ENCODE measurements around the gene TAPT1.
"Not testable (repeated sequence)": the region's sequence is repeated elsewhere in the genome, so short reads cannot be mapped to it uniquely, and the experiment has no call there.

TAPT1 gene

DNA sequence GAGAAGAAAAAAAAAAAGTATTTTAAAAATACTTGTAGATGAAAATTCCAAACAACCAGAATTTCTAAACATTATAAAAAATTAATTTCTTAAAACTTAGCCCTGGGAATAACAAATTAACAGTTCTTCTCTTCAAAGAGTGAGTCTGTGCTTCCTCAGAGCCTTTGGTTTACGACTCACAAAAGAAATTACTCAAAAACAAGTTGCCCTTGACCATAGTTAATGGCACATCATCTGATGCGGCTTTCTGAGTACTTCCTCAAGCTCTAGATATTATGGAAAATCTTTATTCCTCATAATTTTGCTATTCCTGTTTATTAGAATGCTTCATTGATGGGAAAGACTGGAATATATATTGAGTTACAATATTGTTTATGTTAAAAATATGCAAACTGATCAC lies 23.7 kb downstream of the TAPT1 start:
- Histone ChIP-seq H3K9me3 (ENCODE audit: control insufficient read depth, low read length) (no peaks in the 10 kb centered on the region), H3K27ac (ENCODE audit: insufficient read depth, low read length, poor library complexity, severe bottlenecking) (no peak overlapping the region), H3K27me3 (replicated peaks; ENCODE audit: control insufficient read depth, insufficient read depth, low read length, poor library complexity, severe bottlenecking) (no peaks in the 10 kb centered on the region), H3K4me3 (ENCODE audit: insufficient read depth, low read depth, low read length, poor library complexity, severe bottlenecking) (no peak overlapping the region), H3K4me1 (ENCODE audit: control insufficient read depth, insufficient read depth, low read length, poor library complexity, severe bottlenecking) (peaks cover 3% of the 10 kb centered on the region), H3K36me3 (ENCODE audit: control insufficient read depth, insufficient read depth, low read length) (no peaks in the 10 kb centered on the region)
- no peak for DNase-seq

DNA sequence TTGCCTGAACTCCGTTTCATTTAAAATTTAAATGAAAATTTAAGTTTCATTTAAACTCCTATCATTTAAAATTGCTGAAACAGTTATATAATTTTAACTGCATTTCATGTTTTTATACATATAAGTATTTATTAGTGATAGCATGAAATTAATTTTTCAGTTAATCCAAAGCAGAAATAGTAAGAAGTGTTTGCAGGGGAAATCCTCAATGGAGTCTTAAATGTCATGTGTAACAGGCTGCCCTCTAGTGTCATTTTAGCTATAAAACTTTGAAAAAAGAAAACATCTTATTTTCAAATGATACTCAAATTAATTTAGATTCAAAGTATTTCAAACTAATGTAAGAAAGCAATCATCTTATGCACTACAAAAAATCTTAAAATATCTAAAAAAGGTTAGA lies 27.2 kb downstream of the TAPT1 start:
- DNase-seq: no peak
- Histone ChIP-seq H3K27me3 (replicated peaks; ENCODE audit: control insufficient read depth, insufficient read depth, low read length, poor library complexity, severe bottlenecking) (no peaks in the 10 kb centered on the region), H3K36me3 (ENCODE audit: control insufficient read depth, insufficient read depth, low read length) (peaks cover 3% of the 10 kb centered on the region), H3K9me3 (ENCODE audit: control insufficient read depth, low read length) (no peaks in the 10 kb centered on the region), H3K4me3 (ENCODE audit: insufficient read depth, low read depth, low read length, poor library complexity, severe bottlenecking) (no peak overlapping the region), H3K27ac (ENCODE audit: insufficient read depth, low read length, poor library complexity, severe bottlenecking) (no peak overlapping the region), H3K4me1 (ENCODE audit: control insufficient read depth, insufficient read depth, low read length, poor library complexity, severe bottlenecking) (no peaks in the 10 kb centered on the region)

DNA sequence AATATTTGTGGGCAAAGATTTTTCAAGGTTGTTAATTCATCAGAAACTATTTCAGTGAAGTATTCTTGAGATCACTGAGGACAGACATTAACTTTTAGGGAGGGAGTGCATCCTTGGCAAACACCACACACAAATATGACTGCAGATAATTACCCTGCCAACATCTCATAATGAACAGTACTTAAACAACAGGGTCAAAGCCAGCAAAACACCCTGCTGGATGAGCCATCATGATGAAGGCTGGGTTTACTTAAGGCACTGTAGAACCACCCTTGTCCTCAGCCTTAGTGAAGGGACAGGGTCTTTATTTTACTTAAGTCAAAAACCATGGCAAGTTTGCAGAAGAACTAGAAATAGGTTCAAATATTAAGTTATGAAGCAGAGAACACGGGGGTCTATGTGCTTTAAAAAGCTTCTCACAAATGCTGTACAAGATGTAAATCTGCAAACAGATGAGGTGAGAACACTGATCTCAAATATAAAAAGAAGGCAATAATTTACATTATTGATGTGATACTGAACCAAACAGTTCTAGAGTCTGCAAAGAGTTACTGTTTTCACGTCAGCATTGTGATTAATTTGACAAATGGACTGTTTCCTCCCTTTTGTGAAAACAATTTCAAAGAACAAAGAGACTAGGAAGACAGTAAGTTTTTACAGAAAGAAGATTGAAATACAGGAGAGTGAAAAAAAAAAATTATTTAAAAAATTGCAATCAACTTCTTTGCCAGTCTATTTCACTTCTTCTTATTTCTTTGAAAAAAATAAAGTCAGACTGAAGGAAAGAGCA lies 28.2 kb downstream of the TAPT1 start:
- no peak for DNase-seq
- Histone ChIP-seq H3K4me3 (ENCODE audit: insufficient read depth, low read depth, low read length, poor library complexity, severe bottlenecking) (no peak overlapping the region), H3K27me3 (replicated peaks; ENCODE audit: control insufficient read depth, insufficient read depth, low read length, poor library complexity, severe bottlenecking) (no peaks in the 10 kb centered on the region), H3K27ac (ENCODE audit: insufficient read depth, low read length, poor library complexity, severe bottlenecking) (no peak overlapping the region), H3K4me1 (ENCODE audit: control insufficient read depth, insufficient read depth, low read length, poor library complexity, severe bottlenecking) (no peaks in the 10 kb centered on the region), H3K9me3 (ENCODE audit: control insufficient read depth, low read length) (no peaks in the 10 kb centered on the region), H3K36me3 (ENCODE audit: control insufficient read depth, insufficient read depth, low read length) (peaks cover 7% of the 10 kb centered on the region)

DNA sequence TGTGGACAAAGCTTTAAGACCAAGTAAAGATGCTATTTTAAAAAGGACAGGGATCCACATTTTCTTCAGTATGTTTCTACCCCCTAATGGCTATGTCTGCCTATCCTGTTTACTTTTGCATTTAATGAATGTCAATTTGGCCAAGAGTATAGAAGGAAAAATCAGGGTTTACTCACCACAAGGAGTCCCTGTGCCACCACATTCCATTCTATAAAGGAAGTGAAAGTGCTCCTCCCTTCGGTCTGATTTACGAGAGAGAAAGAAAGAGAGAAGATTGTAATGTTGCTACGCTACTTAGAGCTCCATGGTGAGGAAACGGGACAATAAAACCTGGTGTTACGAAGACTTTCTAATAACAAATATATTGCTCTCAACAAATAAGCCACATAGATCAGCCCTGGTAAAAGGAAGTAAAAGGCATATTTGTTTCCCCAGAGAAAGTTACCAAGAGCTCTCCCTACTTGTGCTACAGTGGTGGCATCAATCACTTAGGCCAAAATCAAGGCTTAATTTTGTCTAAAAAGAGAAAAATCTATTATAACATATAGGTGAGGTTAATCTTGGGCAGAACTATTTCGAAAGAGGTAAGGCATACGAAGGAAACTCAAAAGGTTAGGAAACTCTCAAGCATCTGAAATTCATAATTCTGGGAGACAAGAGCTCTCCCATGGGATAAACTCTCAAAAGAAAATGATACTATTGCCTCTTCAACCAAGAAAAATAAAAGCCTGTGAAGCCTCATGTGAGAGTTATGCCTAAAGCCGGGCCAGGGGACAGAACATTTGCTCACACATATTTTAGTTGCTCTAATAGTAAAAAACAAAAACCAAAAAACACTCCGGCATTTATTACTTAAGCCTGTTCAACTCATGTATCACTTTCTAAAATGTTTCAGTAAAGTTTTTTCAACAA lies 29.5 kb downstream of the TAPT1 start:
- H3K4me1 ChIP-seq (ENCODE audit: control insufficient read depth, insufficient read depth, low read length, poor library complexity, severe bottlenecking): no peaks in the 10 kb centered on the region
- no peaks in the 10 kb centered on the region for H3K9me3 ChIP-seq (ENCODE audit: control insufficient read depth, low read length)
- H3K27me3 ChIP-seq (replicated peaks; ENCODE audit: control insufficient read depth, insufficient read depth, low read length, poor library complexity, severe bottlenecking): no peaks in the 10 kb centered on the region
- no peak for DNase-seq
- no peak overlapping the region for H3K27ac ChIP-seq (ENCODE audit: insufficient read depth, low read length, poor library complexity, severe bottlenecking)
- peaks cover 7% of the 10 kb centered on the region for H3K36me3 ChIP-seq (ENCODE audit: control insufficient read depth, insufficient read depth, low read length)
- H3K4me3 ChIP-seq (ENCODE audit: insufficient read depth, low read depth, low read length, poor library complexity, severe bottlenecking): no peak overlapping the region

DNA sequence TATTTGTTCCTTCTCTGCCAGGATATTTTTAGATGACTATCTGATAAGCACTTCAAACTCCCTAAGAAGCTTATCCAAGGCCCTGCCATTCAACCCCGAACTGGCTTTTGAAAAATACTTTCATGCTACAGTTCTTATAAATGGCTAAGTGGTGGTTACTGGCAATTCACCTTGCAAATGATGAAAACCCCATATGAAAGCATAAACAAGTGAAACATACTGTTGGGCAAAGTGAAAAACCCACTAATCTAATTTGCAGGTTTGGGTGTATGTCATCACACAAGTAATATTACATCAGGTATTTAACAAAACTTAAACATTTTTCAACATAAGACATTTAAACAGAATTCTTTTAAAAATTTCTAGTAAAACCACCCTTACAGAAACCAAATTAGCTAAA lies 31.1 kb downstream of the TAPT1 start:
- no peak overlapping the region for H3K27ac ChIP-seq (ENCODE audit: insufficient read depth, low read length, poor library complexity, severe bottlenecking)
- peaks cover 18% of the 10 kb centered on the region for H3K36me3 ChIP-seq (ENCODE audit: control insufficient read depth, insufficient read depth, low read length)
- no peak for DNase-seq
- no peaks in the 10 kb centered on the region for H3K9me3 ChIP-seq (ENCODE audit: control insufficient read depth, low read length)
- H3K4me1 ChIP-seq (ENCODE audit: control insufficient read depth, insufficient read depth, low read length, poor library complexity, severe bottlenecking): no peaks in the 10 kb centered on the region
- no peaks in the 10 kb centered on the region for H3K27me3 ChIP-seq (replicated peaks; ENCODE audit: control insufficient read depth, insufficient read depth, low read length, poor library complexity, severe bottlenecking)
- H3K4me3 ChIP-seq (ENCODE audit: insufficient read depth, low read depth, low read length, poor library complexity, severe bottlenecking): no peak overlapping the region

DNA sequence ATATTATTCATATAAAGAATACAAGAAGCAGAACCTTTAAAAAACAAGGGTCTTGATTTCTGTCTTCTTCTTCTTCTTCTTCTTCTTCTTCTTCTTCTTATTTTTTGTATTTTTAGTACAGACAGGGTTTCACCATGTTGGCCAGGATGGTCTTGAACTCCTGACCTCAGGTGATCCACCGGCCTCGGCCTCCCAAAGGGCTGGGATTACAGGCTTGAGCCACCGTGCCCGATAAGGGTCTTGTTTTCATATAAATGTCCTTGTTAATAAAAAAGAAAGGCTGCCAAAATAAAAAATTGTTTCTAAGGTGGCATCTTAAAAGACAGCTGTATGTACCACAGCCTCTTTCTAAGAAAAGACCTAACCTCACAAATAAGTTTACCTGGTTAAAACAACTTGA lies 31.5 kb downstream of the TAPT1 start:
- not testable (repeated sequence) for H3K9me3 ChIP-seq (ENCODE audit: control insufficient read depth, low read length); H3K27me3 ChIP-seq (replicated peaks; ENCODE audit: control insufficient read depth, insufficient read depth, low read length, poor library complexity, severe bottlenecking); H3K4me3 ChIP-seq (ENCODE audit: insufficient read depth, low read depth, low read length, poor library complexity, severe bottlenecking); H3K27ac ChIP-seq (ENCODE audit: insufficient read depth, low read length, poor library complexity, severe bottlenecking); DNase-seq; H3K4me1 ChIP-seq (ENCODE audit: control insufficient read depth, insufficient read depth, low read length, poor library complexity, severe bottlenecking)
- H3K36me3 ChIP-seq (ENCODE audit: control insufficient read depth, insufficient read depth, low read length): peaks cover 22% of the 10 kb centered on the region

DNA sequence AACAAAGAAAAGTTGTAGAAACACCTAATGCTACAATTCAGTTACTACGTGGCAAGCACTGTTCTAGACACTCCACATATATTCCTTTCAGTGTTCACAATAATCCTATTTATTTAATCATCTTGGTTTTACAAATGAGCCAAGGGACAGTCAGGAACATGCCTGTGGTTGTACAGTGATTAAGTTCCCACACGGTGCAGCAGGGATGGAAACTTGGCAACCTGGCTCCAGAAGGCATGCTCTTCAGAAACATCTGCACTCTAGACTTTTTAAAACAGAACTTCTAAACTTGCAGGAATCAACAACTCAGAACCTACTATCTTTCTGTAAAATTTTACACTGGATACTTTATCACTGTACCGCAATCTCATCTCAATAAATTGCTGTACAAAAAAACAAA lies 32.1 kb downstream of the TAPT1 start:
- DNase-seq: no peak
- no peak overlapping the region for H3K4me3 ChIP-seq (ENCODE audit: insufficient read depth, low read depth, low read length, poor library complexity, severe bottlenecking)
- H3K9me3 ChIP-seq (ENCODE audit: control insufficient read depth, low read length): no peaks in the 10 kb centered on the region
- no peaks in the 10 kb centered on the region for H3K4me1 ChIP-seq (ENCODE audit: control insufficient read depth, insufficient read depth, low read length, poor library complexity, severe bottlenecking)
- H3K27me3 ChIP-seq (replicated peaks; ENCODE audit: control insufficient read depth, insufficient read depth, low read length, poor library complexity, severe bottlenecking): no peaks in the 10 kb centered on the region
- H3K36me3 ChIP-seq (ENCODE audit: control insufficient read depth, insufficient read depth, low read length): peaks cover 24% of the 10 kb centered on the region
- no peak overlapping the region for H3K27ac ChIP-seq (ENCODE audit: insufficient read depth, low read length, poor library complexity, severe bottlenecking)

DNA sequence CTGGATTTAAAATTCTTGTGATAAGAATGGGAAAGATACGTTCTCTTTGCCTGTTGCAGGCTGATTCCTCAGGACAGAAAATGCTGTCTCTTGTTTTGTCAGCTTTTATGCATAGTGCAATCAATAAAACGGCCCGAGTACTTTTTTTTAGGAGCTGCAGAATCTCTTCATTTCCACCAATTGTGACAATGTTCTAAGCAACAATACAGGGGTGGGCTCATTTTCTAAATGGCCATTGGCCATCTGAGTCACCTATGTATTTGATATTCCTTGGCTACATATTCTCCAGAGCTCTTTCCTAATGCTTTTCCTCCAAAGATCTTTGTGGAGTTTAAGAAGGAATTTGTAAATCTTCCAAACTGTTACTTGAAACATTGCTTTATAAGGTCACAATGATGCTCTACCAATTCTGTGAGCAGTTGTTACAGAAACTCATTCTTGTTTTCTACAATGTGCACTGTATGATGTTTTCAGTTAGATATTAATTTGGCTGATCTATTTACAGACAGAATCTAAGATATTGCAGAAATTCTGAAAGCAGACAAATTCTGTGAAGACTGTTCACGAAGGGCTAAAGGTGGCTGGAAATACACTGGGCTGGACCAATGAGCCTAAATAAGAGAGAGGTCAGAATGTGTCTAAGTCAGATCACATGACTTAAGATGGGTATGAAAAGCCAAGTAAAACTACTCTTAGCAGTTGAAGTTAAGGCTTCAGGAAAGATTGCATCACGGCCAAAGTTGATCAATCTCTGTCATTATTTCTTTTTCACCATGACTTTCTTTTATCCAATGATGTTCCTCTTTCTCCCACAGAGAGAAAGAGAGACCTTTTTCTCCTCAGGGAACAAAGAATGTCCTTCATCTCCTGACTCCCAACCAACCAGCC lies 33.4 kb downstream of the TAPT1 start:
- Histone ChIP-seq H3K9me3 (ENCODE audit: control insufficient read depth, low read length) (no peaks in the 10 kb centered on the region), H3K4me3 (ENCODE audit: insufficient read depth, low read depth, low read length, poor library complexity, severe bottlenecking) (no peak overlapping the region), H3K27me3 (replicated peaks; ENCODE audit: control insufficient read depth, insufficient read depth, low read length, poor library complexity, severe bottlenecking) (no peaks in the 10 kb centered on the region), H3K36me3 (ENCODE audit: control insufficient read depth, insufficient read depth, low read length) (peaks cover 27% of the 10 kb centered on the region), H3K27ac (ENCODE audit: insufficient read depth, low read length, poor library complexity, severe bottlenecking) (no peak overlapping the region), H3K4me1 (ENCODE audit: control insufficient read depth, insufficient read depth, low read length, poor library complexity, severe bottlenecking) (no peaks in the 10 kb centered on the region)
- DNase-seq: no peak

DNA sequence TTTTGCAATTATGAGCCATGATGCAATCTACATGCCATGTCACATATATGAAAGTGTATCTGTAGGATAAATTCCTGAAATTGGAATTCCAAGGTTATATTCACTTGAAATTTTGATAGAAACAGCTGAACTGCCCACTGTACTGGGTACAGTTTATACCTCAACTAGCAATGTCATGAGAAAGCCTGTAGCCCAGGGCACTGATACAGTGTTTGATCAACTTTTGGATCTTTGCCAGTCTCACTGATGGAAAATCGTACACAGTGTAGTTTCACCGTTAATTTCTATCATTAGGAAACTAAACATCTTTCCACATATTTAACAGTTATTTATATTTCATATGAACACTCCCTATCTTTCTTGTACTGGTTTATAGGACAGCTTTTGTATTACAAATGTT lies 34.2 kb downstream of the TAPT1 start:
- Histone ChIP-seq H3K36me3 (ENCODE audit: control insufficient read depth, insufficient read depth, low read length) (peaks cover 34% of the 10 kb centered on the region), H3K27ac (ENCODE audit: insufficient read depth, low read length, poor library complexity, severe bottlenecking) (no peak overlapping the region), H3K27me3 (replicated peaks; ENCODE audit: control insufficient read depth, insufficient read depth, low read length, poor library complexity, severe bottlenecking) (no peaks in the 10 kb centered on the region), H3K4me1 (ENCODE audit: control insufficient read depth, insufficient read depth, low read length, poor library complexity, severe bottlenecking) (no peaks in the 10 kb centered on the region), H3K4me3 (ENCODE audit: insufficient read depth, low read depth, low read length, poor library complexity, severe bottlenecking) (no peak overlapping the region), H3K9me3 (ENCODE audit: control insufficient read depth, low read length) (no peaks in the 10 kb centered on the region)
- no peak for DNase-seq
